OCI-LY1 (cell line): ENCODE measurements around the gene CIBAR2.

Experiments used
- EZH2 ChIP-seq: fragments of 200-600 bp; sonication (generic), shearing (Covaris generic); IDR thresholded peaks from 2 replicates; pipeline ENCODE4 v1.8.0; 2017; ENCODE audit warnings: borderline replicate concordance, mixed run types, mild to moderate bottlenecking, antibody characterized with exemption, low read length, moderate library complexity, mixed read lengths
- TF ChIP-seq, protein P1 (sequence below): fragments of 200-600 bp; sonication (generic), shearing (Covaris generic); IDR thresholded peaks from 2 replicates; pipeline ENCODE4 v1.5.1; 2017; ENCODE audit warnings: mild to moderate bottlenecking, antibody characterized with exemption, low read length, moderate library complexity, mixed read lengths

DNA sequence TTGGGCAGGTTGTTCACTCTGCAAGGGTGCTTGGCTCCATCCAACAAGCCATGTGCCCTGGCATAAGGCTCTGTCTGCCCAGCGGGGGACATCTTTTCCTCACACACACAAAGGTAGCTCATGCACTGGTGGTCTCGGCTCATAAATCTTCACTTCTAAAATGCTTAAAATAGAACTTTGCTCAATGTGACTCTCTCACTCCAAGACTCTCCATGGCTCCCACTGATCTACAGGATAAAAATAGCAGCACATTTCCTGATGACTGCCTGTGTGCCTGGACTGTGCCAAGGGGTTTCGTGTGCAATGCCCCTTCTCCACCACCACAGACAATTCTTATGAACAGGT lies 15.1 kb upstream of the CIBAR2 start:
- TF ChIP-seq, protein P1, sequence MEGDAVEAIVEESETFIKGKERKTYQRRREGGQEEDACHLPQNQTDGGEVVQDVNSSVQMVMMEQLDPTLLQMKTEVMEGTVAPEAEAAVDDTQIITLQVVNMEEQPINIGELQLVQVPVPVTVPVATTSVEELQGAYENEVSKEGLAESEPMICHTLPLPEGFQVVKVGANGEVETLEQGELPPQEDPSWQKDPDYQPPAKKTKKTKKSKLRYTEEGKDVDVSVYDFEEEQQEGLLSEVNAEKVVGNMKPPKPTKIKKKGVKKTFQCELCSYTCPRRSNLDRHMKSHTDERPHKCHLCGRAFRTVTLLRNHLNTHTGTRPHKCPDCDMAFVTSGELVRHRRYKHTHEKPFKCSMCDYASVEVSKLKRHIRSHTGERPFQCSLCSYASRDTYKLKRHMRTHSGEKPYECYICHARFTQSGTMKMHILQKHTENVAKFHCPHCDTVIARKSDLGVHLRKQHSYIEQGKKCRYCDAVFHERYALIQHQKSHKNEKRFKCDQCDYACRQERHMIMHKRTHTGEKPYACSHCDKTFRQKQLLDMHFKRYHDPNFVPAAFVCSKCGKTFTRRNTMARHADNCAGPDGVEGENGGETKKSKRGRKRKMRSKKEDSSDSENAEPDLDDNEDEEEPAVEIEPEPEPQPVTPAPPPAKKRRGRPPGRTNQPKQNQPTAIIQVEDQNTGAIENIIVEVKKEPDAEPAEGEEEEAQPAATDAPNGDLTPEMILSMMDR: no peak
- TF ChIP-seq EZH2: no peak
